HG03135 (cell line): ENCODE measurements around the gene CAMSAP1.

Experiments used
- ATAC-seq: cut with Tn5 transposase; IDR thresholded peaks from one replicate; pipeline ENCODE4 v1.9.1; 2021; ENCODE audit warnings: mild to moderate bottlenecking, moderate library complexity; ENCODE audit not compliant: unreplicated experiment

The CAMSAP1 gene

GRCh38 chr9:135763716-135764446 is 143.5 kb downstream of the CAMSAP1 start:
- ATAC-seq = no peak

GRCh38 chr9:135762921-135763320 is 144.4 kb downstream of the CAMSAP1 start:
- ATAC-seq = no peak

GRCh38 chr9:135761845-135762168 is 145.5 kb downstream of the CAMSAP1 start:
- no peak for ATAC-seq

- ATAC-seq = no peak
Measured at GRCh38 chr9:135761150-135761844, 146.0 kb downstream of the CAMSAP1 start.

- no peak for ATAC-seq
Measured at GRCh38 chr9:135760465-135760864, 146.9 kb downstream of the CAMSAP1 start.

- ATAC-seq = no peak
Measured at GRCh38 chr9:135759676-135760300, 147.6 kb downstream of the CAMSAP1 start.

- ATAC-seq = no peak
Measured at GRCh38 chr9:135758870-135759269, 148.5 kb downstream of the CAMSAP1 start.
